ENCODE results near the gene PANX2.
"Not testable (repeated sequence)": the region's sequence is repeated elsewhere in the genome, so short reads cannot be mapped to it uniquely, and the experiment has no call there.

Gene PANX2

GRCh38 chr22:50170453-50171318 lies at the start of gene PANX2:
Gene PANX2 (plus strand): TSS chr22:50170731. CDS start chr22:50170731, 0 bp downstream.
- no peak for DNase-seq

GRCh38 chr22:50121202-50121740 lies 49.3 kb upstream of the PANX2 start:
- no peak for DNase-seq

GRCh38 chr22:50123119-50123518 lies 47.4 kb upstream of the PANX2 start:
- no peak for DNase-seq

- DNase-seq: no peak
Observed at GRCh38 chr22:50125029-50125428, 45.5 kb upstream of the PANX2 start.

- no peak for DNase-seq
Observed at GRCh38 chr22:50129121-50129736, 41.3 kb upstream of the PANX2 start.

- no peak for DNase-seq
Observed at GRCh38 chr22:50131894-50132293, 38.6 kb upstream of the PANX2 start.

GRCh38 chr22:50134481-50134880 lies 36.0 kb upstream of the PANX2 start:
- DNase-seq: no peak

GRCh38 chr22:50136581-50137015 lies 33.9 kb upstream of the PANX2 start:
- DNase-seq: no peak

GRCh38 chr22:50137277-50137676 lies 33.3 kb upstream of the PANX2 start:
- not testable (repeated sequence) for DNase-seq

- no peak for DNase-seq
Observed at GRCh38 chr22:50138041-50138440, 32.5 kb upstream of the PANX2 start.

- DNase-seq: no peak
Observed at GRCh38 chr22:50138988-50139387, 31.5 kb upstream of the PANX2 start.

GRCh38 chr22:50139843-50140415 lies 30.6 kb upstream of the PANX2 start:
- DNase-seq: no peak

GRCh38 chr22:50140615-50141014 lies 29.9 kb upstream of the PANX2 start:
- no peak for DNase-seq

GRCh38 chr22:50141462-50141861 lies 29.1 kb upstream of the PANX2 start:
- DNase-seq: no peak

GRCh38 chr22:50141891-50142363 lies 28.6 kb upstream of the PANX2 start:
- DNase-seq: no peak

- no peak for DNase-seq
Observed at GRCh38 chr22:50143096-50143495, 27.4 kb upstream of the PANX2 start.

- no peak for DNase-seq
Observed at GRCh38 chr22:50144005-50144614, 26.4 kb upstream of the PANX2 start.

GRCh38 chr22:50145721-50146438 lies 24.7 kb upstream of the PANX2 start:
- no peak for DNase-seq

GRCh38 chr22:50146439-50147238 lies 23.9 kb upstream of the PANX2 start:
- DNase-seq: no peak

GRCh38 chr22:50147258-50148165 lies 23.0 kb upstream of the PANX2 start:
- DNase-seq: not testable (repeated sequence)

- no peak for DNase-seq
Observed at GRCh38 chr22:50148166-50148500, 22.4 kb upstream of the PANX2 start.

Data from activated CD8-positive, alpha-beta memory T cell treated with anti-CD3 and anti-CD28 coated beads for 24 hours (primary cell).